PC-9 (cell line): Measurements from ENCODE around the gene TTL. TPM values are rescaled to one million over a fixed set of nuclear protein-coding genes. Genes with fewer than 3 reads are reported as not detected.

ENCODE experiments used
- BruUV-seq: library from RNA; stranded (reverse); fragments of 400-500 nt; replicated peaks from 2 replicates; lab custom pipeline; 2021; lab: Mats Ljungman, UMichigan
- CTCF ChIA-PET: fragments of 300-600 bp; sonication (Branson Sonifier 250); formaldehyde crosslinking; loops from one replicate; lab custom pipeline; 2022; ENCODE audit warnings: antibody characterized with exemption; lab: Charles Lee
- POLR2A ChIA-PET: fragments of 300-600 bp; sonication (Branson Sonifier 250); formaldehyde crosslinking; loops from one replicate; lab custom pipeline; 2022; ENCODE audit warnings: antibody characterized with exemption; ENCODE audit not compliant: unreplicated experiment; lab: Charles Lee
- DNase-seq, 2 experiments: peaks; one replicate each; pipeline versions ENCODE4 v3.0.0 to v3.0.0-alpha.2; 2015 to 2022; ENCODE audit warnings: mixed read lengths in 1 of 2
- H2AFZ ChIP-seq: fragments of 200-600 bp; sonication (generic); 2 replicates; pipeline ENCODE4 v1.8.1; 2017; ENCODE audit warnings: antibody characterized with exemption
- H3F3A ChIP-seq: fragments of 200-600 bp; sonication (generic); 2 replicates; pipeline ENCODE4 v1.8.1; 2017; ENCODE audit warnings: antibody characterized with exemption, mild to moderate bottlenecking, low read depth; ENCODE audit not compliant: insufficient read depth
- H3K27ac ChIP-seq: fragments of 200-600 bp; sonication (generic); 2 replicates; pipeline ENCODE4 v1.6.1; 2016; ENCODE audit warnings: mixed run types
- H3K27me3 ChIP-seq: fragments of 200-600 bp; sonication (generic); 2 replicates; pipeline ENCODE4 v1.6.1; 2016; ENCODE audit warnings: low read depth, mixed run types; ENCODE audit not compliant: insufficient read depth
- H3K36me3 ChIP-seq: fragments of 200-600 bp; sonication (generic); 2 replicates; pipeline ENCODE4 v1.6.1; 2016; ENCODE audit warnings: low read depth, mixed run types
- H3K4me1 ChIP-seq: fragments of 200-600 bp; sonication (generic); replicated peaks from 2 replicates; pipeline ENCODE4 v1.6.1; 2016; ENCODE audit warnings: mixed run types; ENCODE audit not compliant: insufficient read depth
- H3K4me2 ChIP-seq: fragments of 200-600 bp; sonication (generic); 2 replicates; pipeline ENCODE4 v1.6.1; 2017; ENCODE audit warnings: mixed run types
- H3K4me3 ChIP-seq: fragments of 200-600 bp; sonication (generic); 2 replicates; pipeline ENCODE4 v1.6.1; 2016; ENCODE audit warnings: mixed run types
- H3K79me2 ChIP-seq: fragments of 200-600 bp; sonication (generic); 2 replicates; pipeline ENCODE4 v1.6.1; 2017; ENCODE audit warnings: low read depth, mixed run types
- H3K9me2 ChIP-seq: fragments of 200-600 bp; sonication (generic); 2 replicates; pipeline ENCODE4 v1.8.1; 2017; ENCODE audit warnings: mild to moderate bottlenecking; ENCODE audit not compliant: insufficient read depth
- H3K9me3 ChIP-seq: fragments of 200-600 bp; sonication (generic); 2 replicates; pipeline ENCODE4 v1.8.1; 2016; ENCODE audit warnings: low read depth; ENCODE audit not compliant: insufficient read depth
- H4K20me1 ChIP-seq: fragments of 200-600 bp; sonication (generic); 2 replicates; pipeline ENCODE4 v1.8.1; 2017; ENCODE audit not compliant: insufficient read depth
- CTCF ChIP-seq: fragments of 200-600 bp; sonication (generic); conservative IDR thresholded peaks from 2 replicates; pipeline ENCODE4 v1.6.1; 2017; ENCODE audit warnings: mixed run types, antibody characterized with exemption, mild to moderate bottlenecking, moderate library complexity
- EZH2 ChIP-seq: fragments of 200-600 bp; sonication (generic); IDR thresholded peaks from 2 replicates; pipeline ENCODE4 v1.8.0; 2017; ENCODE audit warnings: antibody characterized with exemption, low read depth
- intact Hi-C: fragments of 100-400 bp; cut with micrococcal nuclease; formaldehyde crosslinking; loops from one replicate; pipeline ENCODE4 v1.10.0; 2022; ENCODE audit not compliant: unreplicated experiment
- total RNA-seq: library from RNA; stranded (reverse); gene quantifications from 2 replicates; pipeline ENCODE4 v1.2.3, GENCODE V29; 2021

Gene TTL
- total RNA-seq, 1 experiment from 2014 or later, result 25.4 TPM

DNA sequence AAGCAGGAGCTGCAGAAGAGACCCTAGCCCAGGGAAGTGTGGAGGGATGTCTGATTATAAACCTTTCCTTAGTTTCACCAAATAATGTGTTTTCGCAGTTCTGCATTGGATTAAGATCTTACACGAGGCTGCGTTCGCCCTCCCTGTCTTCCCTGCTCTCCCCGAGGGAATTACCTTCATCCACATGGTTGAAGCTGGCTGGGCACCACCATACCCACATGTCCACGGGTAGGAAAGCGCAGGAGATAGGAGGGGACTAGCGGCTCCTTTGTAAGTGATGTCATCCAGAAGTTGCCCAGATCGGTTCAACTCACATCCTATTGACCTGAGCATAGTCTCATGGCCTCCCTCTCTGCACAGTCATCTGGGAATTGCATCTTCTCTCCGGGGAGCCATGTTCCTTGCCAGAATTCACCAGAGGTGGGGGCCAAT is 1.1 kb downstream of the TTL start:
- intact Hi-C loops, result loop anchor here (5.0 kb wide), 2 partner anchors 206 to 454 kb away; partner anchors contain the start of gene ZC3H6
- no peaks in the 10 kb centered on the region for H3K27me3 ChIP-seq
- no peaks in the 10 kb centered on the region for H3K36me3 ChIP-seq
- TF ChIP-seq CTCF, result no peak
- no peak for TF ChIP-seq EZH2
- H3K4me3 ChIP-seq, result peak overlapping the region; percentile 62
- BruUV-seq, result no TSS peak
- peaks cover 15% of the 10 kb centered on the region for H3K4me1 ChIP-seq
- DNase-seq, result peak; percentile 22 to 40
- peak overlapping the region; percentile 26 for H3K27ac ChIP-seq
- no peaks in the 10 kb centered on the region for H3K9me3 ChIP-seq
- H3K4me2 ChIP-seq, result peak overlapping the region; percentile 86
- H4K20me1 ChIP-seq, result no peaks in the 10 kb centered on the region
- H2AFZ ChIP-seq, result peak overlapping the region; percentile 94
- CTCF ChIA-PET, result no interaction called here
- H3K9me2 ChIP-seq, result no peaks in the 10 kb centered on the region
- POLR2A ChIA-PET, result no interaction called here
- H3K79me2 ChIP-seq, result peaks cover 29% of the 10 kb centered on the region
- peaks cover 25% of the 10 kb centered on the region for H3F3A ChIP-seq

GRCh38 chr2:112483831-112484230 is 1.9 kb downstream of the TTL start:
- H2AFZ ChIP-seq, result peak overlapping the region; percentile 94; the same call in 1 of the 2 replicates
- CTCF ChIA-PET, result interaction anchor here (0.7 kb wide), 1 partner anchor 57 kb away, joined by 5 read pairs; no protein-coding TSS in a partner anchor
- no peak for DNase-seq

GRCh38 chr2:112485849-112486248 is 3.9 kb downstream of the TTL start:
- Histone ChIP-seq H3K4me2 (no peak overlapping the region), H3K79me2 (peaks cover 29% of the 10 kb centered on the region), H3F3A (peaks cover 25% of the 10 kb centered on the region), H3K4me1 (peaks cover 15% of the 10 kb centered on the region), H3K27me3 (no peaks in the 10 kb centered on the region), H3K4me3 (no peak overlapping the region), H2AFZ (no peak overlapping the region), H3K27ac (no peak overlapping the region), H3K9me2 (no peaks in the 10 kb centered on the region), H4K20me1 (no peaks in the 10 kb centered on the region), H3K36me3 (no peaks in the 10 kb centered on the region), H3K9me3 (no peaks in the 10 kb centered on the region)
- ChIA-PET CTCF (interaction anchor here (0.6 kb wide), 1 partner anchor 117 kb away, joined by 8 read pairs; no protein-coding TSS in a partner anchor), POLR2A (no interaction called here)
- BruUV-seq, result no TSS peak
- TF ChIP-seq CTCF (no peak), EZH2 (no peak)
- no peak for DNase-seq
- intact Hi-C loops, result no loop called here

More at GRCh38 chr2:112483831-112484230, 1.9 kb downstream of the TTL start:
- no peaks in the 10 kb centered on the region for H3K27me3 ChIP-seq
- no peaks in the 10 kb centered on the region for H3K36me3 ChIP-seq
- H3K4me3 ChIP-seq, result peak overlapping the region; percentile 62; the same call in 1 of the 2 replicates
- H3K27ac ChIP-seq, result 0 out of 2 replicates have a peak overlapping the region, but pooled peaks have one; percentile 3
- H3K9me2 ChIP-seq, result no peaks in the 10 kb centered on the region
- H4K20me1 ChIP-seq, result no peaks in the 10 kb centered on the region
- H3K9me3 ChIP-seq, result no peaks in the 10 kb centered on the region
- peaks cover 25% of the 10 kb centered on the region for H3F3A ChIP-seq
- TF ChIP-seq CTCF, result no peak
- TF ChIP-seq EZH2, result no peak
- intact Hi-C loops, result loop anchor here (5.0 kb wide), 2 partner anchors 207 to 453 kb away; partner anchors contain the start of gene ZC3H6
- peaks cover 29% of the 10 kb centered on the region for H3K79me2 ChIP-seq
- peak overlapping the region; percentile 86 for H3K4me2 ChIP-seq
- peaks cover 15% of the 10 kb centered on the region for H3K4me1 ChIP-seq
- BruUV-seq, result no TSS peak
- POLR2A ChIA-PET, result no interaction called here
